Neural progenitor cell (in vitro differentiated cells): Measurements from ENCODE around the gene SWAP70.

Source experiments
- CTCF ChIP-seq: fragments of 200-600 bp; sonication (generic); IDR thresholded peaks from 2 replicates; pipeline ENCODE4 v1.5.1; 2017; ENCODE audit warnings: antibody characterized with exemption, mild to moderate bottlenecking
- EZH2 ChIP-seq: fragments of 200-600 bp; sonication (generic); IDR thresholded peaks from 2 replicates; pipeline ENCODE4 v1.6.1; 2017; ENCODE audit warnings: antibody characterized with exemption, mild to moderate bottlenecking, moderate library complexity
- EZH2phosphoT487 ChIP-seq: fragments of 200-600 bp; sonication (generic); IDR thresholded peaks from 2 replicates; pipeline ENCODE4 v1.6.1; 2017; ENCODE audit warnings: antibody characterized with exemption

DNA sequence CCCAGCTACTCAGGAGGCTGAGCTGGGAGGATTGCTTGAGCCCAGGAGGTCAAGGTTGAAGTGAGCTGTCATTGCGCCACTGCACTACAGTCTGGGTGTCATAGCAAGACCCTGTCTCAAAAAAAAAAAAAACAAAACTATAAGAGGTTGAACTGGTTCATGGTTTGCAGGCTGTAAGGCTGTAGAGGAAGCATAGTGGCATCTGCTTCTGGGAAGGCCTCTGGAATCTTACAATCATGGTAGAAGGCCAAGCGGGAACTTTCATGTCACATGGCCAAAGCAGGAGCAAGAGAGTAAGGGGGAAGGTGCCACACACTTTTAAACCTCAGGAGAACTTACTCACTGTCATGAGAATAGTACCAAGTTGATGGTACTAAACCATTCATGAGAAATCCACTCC, 109.6 kb downstream of the SWAP70 start:
- TF ChIP-seq CTCF (no peak), EZH2 (no peak), EZH2phosphoT487 (no peak)
